ENCODE results near the gene KRTAP4-8.

- TF ChIP-seq CTCF (tag by site-specific recombination; IDR thresholded peaks at IDR 0.05): no peak
- no peak for TF ChIP-seq ZNF274 (IDR thresholded peaks at IDR 0.05; ENCODE audit: low read length)
- TF ChIP-seq ZNF274 (tag by site-specific recombination; IDR thresholded peaks at IDR 0.05; ENCODE audit: borderline replicate concordance): no peak
- TF ChIP-seq ZNF510 (tag by site-specific recombination; IDR thresholded peaks at IDR 0.05; ENCODE audit: insufficient replicate concordance): no peak
- TF ChIP-seq ZNF24 (tag by site-specific recombination; IDR thresholded peaks at IDR 0.05): no peak
Observed at GRCh38 chr17:41067281-41067680, 30.7 kb downstream of the KRTAP4-8 start.
